HG03432 (cell line): ENCODE results near the gene CHN2.

Experiments
- ATAC-seq: cut with Tn5 transposase; IDR thresholded peaks from one replicate; pipeline ENCODE4 v1.9.1; 2021; ENCODE audit warnings: mild to moderate bottlenecking, moderate library complexity; ENCODE audit not compliant: unreplicated experiment

CHN2 gene

DNA sequence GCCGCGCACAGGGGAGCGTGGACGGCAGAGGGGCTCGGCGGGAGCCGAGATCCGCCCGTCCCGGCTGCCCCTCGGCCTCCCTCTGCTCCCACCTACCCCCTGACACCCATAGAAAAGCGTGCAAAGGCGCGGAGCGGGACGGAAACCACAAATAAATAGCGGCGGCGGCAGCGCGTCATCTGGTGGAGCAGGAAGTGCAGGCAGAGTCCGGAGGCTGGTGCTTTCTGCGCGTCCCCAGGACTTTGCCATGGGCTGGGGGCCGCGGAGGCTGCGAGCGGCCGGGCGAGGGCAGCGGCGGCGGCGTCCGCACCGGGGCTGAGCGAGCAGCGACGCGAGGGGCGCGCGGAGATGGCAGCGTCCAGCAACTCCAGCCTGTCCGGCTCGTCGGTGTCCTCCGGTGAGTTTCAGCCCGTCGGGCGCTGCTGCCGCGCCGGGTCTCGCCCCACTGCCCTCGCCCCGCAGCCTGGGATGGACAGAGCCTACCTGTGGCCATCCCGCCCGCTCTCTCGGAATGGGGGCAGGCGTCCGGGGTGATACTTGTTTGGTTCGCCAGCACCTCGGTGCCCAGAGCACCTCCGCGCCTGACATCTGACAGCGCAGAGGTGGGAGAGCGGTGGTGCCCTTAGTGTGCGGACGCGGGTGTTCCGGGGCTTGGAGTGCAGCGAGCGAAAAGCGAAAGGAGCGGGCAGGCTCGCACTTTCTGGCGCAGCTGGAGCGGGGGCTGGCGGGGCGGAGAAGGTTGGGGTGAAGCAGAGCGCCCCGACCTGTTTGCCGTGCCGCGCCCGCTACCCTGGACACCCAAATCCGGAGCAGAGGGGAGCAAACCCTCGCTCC lies at the start of gene CHN2:
Gene CHN2 (plus strand): TSS at position 182 of the 834 bp plus-strand sequence.
- peak; percentile 47 for ATAC-seq

DNA sequence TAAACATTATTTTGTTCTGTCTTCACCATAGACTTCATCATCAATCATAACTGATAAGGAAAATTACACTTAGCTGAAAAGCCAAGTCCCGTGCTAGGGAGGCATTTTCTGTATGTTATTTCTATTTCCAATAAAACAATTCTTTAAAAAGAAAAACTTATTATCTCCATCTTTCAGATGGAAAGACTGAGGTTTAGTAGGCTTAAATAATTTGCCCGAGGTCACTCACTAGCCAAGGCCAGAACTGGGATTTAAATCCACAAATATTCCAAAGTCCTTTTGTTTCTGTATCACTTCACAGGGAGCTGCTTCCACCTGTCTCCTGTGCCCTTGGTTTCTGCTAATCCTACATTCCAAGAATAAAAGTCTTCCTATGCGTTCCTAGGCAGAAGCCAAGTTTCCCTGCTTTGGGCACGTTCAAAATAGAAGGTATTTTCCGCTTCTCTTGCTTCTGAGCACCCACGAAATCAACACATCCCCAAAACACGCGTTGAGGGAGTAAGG lies 49.0 kb upstream of the CHN2 start:
- no peak for ATAC-seq

DNA sequence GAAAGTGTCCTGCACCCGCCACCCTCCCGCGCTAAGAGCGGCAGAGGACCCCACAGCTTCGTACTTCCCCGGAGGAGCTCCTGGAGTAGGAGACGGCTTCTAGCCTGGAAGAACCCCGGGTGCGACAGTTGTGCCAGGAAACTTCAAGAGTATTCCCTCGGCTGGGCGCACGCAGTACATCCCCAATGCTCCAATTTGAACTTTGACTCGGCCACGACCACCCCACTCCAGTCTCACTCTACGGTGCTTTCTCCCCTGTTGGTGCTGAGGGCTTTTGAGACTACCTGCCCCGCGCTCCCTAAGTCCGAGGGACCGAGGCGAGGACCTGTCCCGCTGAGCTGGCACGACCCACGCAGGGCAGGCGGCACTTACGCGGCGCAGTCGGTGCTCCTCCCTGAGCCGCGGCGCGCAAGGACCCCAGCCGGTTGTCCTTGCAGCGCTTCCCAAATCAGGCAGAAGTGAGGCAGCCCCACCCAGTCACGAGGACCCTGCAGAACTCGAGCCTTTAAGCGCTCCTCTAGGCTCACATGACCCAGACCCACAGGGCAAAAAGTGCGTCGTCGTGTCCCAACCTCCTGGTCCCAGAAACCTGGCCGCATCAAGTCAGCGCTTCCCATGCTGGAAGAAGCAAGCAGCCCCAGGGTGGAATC lies 48.4 kb upstream of the CHN2 start, which contains the start of gene CPVL:
Gene CPVL (minus strand): TSS at position 481 of the 650 bp plus-strand sequence. CDS start 25,476 bp downstream, outside the sequence.
- ATAC-seq = no peak

DNA sequence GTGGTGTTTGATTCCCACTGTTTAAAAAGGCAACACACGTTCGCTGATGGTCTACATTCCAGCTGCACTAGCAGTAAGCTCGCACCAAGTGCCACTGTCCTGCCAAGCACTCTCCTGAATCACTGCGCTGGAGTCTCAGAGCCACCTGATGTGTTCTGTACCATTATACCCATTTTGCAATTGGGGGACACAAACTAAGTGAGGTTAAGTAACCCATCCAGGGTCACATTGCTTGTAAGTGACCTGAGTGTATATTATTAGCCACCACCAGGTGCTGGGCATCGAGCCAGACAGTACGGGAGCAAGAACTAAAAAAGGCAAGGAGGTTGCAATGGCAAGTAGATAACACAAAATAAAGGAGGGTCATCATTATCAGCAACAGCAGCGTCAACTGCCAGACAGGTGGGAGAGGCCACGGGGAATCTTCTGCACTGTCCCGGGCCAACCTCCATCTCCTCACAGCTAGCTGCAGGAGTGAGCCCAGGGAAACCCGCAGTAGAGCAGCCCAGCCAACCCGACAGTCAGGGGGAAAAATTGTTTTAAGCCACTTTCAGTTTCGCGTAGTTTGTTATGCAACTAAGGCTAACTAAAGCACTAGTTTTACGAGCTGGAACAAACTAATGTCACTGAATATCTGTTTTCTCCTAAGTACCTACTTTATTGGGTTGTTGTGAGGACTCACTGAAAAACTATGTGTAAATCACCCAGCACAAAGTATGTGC lies 47.5 kb upstream of the CHN2 start:
- no peak for ATAC-seq

DNA sequence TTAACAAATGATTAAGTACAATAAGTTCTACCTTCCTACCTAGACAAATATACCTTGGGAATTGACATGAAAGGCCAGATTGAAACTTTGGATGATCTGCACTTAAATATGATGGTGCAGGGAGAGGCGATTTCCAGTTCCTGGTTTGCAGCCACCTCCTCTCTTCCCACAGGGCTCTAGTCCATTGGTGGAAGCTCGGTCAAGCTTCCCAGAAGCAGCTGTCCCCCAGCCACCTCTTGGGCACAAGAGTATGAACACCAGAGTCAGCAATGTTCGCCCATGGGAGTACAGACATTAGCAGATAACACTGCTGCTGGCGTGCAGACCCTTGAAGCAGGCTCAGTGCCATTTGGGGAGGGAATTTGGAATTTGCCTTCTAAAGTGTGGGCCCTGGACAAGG lies 46.8 kb upstream of the CHN2 start:
- no peak for ATAC-seq

DNA sequence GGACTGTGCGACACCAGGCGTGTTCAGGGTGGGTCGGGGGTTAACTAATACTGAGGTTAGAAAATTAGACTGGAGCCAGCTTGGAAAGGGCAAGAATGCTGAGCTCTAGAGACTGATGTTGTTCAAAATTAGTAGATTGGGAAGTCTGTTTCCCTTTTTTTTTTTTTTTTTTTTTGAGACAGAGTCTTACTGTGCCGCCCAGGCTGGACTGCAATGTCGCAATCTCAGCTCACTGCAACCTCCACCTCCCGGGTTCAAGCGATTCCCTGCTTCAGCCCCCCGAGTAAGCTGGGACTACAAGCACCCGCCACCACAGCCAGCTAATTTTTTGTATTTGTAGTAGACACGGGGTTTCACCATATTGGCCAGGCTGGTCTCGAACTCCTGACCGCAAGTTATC lies 45.5 kb upstream of the CHN2 start:
- no peak for ATAC-seq

DNA sequence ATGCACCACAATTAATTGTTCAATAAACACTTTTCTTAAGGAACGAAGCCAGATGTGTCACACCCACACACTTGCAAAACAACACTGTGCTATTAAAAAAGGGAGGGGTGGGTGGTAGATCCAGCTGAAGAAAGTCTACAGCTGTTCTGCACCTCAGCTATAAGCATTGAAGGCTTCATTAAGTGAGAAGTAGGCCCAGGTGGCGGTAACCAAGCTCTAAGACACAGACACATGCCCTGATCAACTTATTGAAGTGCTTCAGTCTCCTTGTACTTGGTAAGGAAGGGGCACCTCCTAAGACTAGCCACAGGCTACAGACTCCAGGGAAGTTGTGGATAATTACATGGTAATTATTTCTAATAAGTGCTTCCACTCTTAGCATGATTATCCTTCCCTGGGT lies 43.7 kb upstream of the CHN2 start:
- no peak for ATAC-seq

DNA sequence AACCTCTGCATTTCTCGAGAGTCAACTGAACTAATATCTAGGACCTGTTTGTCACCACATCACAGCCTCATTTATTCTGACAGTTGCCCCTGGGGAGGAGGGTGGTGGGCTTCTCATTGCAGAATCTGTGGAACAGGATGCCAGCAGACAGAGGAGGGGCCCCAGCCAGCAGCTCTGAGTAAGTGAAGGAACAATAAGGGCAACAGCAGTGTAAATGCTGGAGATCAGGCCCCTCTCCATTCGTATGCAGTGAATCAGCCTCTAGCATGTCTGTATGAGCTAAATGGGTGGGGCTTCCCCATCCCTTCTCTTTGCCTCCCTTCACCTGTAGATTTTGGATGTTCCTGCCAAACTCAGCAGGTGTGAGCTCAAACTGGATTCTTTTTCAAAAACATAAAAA lies 40.5 kb upstream of the CHN2 start:
- ATAC-seq = no peak

DNA sequence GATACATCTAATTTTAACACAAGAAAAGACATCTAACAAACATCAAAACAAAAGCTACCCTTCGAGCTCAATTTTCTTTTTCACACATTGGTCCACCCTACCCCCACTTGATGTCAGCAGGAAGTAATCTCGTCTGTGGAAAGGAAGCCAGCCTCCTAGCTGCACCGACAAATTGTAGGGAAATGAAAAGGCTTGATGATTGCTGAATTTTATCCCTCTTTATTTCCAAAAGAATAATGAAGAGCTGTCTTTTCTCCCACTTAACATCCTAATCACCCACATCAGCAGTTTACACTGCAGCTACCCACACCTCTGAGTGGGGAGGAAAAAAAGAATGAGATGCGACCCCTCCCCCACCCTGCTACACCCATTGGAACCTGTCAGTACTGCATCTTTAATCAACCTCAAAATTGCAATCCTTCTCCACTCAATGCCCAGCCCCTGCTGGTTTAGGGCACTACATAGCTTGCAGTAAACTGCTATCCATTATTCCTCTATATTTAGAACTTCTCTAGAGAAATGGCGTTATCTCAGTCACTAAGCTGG lies 37.6 kb upstream of the CHN2 start:
- no peak for ATAC-seq

DNA sequence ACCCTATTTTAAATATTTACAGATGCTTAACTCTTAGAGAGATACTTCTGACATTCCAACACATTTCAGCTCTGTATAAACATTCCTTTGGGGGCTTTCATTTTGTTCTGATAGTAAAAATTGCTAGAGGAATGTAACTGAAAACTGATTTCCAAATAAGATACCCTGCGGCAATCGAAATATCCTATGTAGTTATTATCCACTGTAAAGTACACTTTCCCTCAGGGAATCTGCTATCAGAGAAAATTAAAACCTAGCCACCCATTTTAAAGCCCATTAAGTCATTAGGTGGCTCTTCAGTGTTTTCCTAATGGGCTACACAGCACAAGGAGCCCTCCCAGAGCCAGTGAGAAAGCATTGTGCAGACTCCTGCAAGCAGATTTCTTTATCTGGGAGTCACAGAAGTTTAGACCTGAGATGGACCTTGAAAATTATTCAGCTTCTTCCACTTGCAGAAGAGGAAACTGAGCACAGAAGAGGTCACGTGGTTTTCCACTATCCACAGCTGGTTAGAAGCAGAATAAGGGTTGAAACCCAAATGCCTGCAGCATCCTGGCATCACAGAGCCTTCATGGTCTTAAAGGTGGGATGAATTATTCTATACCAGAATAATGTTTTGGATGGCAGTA lies 35.7 kb upstream of the CHN2 start:
- ATAC-seq = no peak

DNA sequence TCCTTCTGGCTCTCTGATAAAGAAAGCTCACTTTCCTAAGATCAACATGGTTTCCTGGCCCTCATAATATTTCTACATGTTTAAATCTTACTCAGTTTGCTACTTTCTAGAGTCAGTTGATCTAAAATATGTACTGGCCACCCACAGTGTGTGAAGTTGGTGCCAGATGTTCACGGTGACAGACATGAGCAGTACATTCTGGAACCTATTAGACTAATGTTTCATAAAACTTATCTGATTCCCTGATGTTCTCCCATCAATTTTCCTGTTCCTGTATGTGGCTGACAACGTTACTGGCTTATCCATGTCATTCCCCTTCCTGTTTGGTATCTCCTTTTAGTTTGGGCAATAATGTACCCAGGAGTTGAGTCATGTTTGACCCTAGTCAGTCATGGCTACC lies 34.5 kb upstream of the CHN2 start:
- no peak for ATAC-seq

DNA sequence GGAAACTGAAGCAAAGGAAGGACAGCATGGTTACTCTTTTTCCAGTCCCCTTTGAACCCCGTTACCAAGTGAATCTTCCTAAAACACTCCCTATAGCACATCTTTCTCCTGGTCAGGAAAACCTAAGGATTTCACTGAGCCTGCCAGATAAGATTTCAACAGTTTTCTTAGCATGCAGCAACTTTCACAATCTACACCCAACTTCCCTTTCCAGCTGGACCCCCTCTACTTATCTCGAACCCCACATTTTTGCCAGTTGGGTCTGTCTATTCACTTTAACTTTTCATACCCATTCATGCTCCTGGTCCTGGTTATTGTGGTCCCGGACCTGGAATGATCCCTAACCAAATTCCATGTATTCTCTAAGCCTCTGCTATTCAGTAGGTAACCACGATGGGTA lies 33.3 kb upstream of the CHN2 start:
- ATAC-seq = no peak

DNA sequence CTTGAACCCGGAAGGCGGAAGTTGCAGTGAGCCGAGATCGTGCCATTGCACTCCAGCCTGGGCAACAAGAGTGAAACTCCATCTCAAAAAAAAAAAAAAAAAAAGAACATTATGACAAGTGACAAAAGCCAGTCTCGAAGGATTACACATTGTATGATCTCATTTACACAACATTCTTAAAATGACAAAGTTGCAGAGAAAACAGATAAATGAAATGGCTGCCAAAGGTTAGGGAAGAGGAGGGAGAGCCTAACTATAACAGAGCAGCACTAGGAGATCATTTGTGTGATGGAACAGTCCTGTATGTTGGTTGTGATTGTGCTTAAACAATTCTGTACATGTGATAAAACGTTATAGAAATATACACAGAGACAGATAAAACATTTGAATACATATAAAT lies 32.0 kb upstream of the CHN2 start:
- no peak for ATAC-seq

DNA sequence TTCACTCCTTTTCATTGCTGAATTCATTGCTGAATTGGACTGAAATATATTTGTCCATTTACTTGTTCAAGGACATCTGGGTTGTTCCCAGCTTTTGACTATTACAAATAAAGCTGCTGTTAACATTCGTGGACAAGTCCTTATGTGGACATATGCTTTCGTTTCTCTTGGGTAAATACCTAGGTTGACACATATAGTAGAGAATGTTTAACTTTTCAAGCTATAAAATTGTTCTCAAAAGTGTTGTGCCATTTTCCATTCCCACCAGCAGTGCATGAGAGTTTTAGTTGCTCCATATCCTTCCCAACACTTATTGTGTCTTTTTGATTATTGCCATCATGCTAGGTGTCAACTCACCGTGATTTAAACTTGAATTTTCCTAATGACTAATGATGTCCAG lies 30.7 kb upstream of the CHN2 start:
- ATAC-seq = no peak

DNA sequence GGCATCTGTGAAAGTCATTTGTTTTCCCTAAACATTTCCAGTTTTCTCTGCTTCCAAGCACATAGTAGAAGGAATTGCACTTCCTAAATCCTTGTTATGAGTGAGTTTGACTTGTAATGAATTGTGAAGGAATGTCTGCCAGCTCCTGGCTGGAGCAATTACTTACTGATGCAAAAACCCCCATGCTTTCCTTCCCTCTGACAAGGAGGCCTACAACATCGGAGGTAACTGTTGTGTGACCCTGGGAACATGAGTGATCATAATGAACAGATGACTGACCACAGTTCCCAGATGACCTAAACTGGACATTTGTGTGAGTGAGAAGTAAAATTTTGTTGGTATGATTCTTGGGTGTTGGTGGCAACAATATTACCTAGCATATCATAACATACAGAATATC lies 26.9 kb upstream of the CHN2 start:
- ATAC-seq = no peak

DNA sequence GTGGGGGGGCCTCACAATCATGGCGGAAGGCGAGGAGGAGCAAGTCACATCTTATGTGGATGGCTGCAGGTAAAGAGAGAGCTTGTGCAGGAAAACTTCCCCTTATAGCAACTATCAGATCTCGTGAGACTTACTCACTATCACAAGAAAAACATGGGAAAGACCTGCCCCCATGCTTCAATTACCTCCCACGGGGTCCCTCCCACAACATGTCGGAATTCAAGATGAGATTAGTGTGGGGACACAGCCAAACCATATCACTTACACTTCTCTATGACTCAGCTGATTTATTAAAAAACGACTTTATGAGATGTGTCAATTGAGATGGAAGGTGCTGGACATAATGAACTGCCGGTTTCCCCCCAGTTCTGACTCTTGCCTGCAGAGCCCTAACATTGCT lies 23.8 kb upstream of the CHN2 start:
- no peak for ATAC-seq

DNA sequence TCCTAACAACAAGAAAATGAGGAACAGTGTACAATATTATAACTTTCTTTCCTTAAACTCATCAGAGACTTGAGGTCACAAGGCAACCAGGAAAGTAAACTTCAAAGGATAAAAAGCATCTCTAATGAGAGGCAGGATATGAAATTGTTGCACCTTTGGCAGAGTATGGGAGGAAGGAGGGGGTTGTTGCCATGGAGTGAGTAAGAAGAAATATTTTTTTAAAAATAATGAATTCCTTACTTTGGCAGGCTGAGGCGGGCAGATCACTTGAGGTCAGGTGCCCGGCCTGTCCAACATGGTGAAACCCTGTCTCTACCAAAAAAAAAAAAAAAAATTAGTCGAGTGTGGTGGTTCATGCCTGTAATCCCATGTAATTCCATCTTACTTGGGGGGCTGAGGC lies 21.1 kb upstream of the CHN2 start:
- ATAC-seq = no peak

DNA sequence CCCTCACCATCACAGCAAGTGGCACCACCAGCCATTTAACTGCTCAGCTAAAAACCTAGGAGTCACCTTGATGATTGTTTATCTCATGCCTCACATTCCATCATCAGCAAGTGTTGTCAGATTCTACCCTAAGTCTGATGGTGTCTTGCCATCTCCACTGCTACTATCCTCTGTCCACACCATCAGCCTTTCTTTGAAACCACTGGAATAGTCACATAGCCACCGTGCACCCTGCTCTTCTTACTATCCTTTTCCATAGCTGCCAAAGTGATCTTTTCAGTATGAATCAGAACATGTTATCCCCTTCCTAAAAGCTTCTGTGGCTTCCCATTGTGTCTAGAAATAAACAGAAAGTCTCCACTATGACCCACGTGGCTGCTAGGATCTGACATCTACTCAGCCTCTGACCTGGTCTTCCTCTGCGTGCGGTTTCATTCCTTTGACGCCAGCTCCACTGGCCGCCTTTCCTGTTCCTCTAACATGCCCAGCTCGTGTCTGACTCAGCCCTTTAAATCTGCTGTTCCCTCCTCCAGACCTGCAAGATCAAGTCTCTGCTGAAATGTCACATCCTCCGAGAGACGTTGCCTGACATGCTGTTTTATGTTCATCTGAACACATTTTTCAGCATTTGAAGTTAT lies 16.5 kb upstream of the CHN2 start:
- no peak for ATAC-seq

DNA sequence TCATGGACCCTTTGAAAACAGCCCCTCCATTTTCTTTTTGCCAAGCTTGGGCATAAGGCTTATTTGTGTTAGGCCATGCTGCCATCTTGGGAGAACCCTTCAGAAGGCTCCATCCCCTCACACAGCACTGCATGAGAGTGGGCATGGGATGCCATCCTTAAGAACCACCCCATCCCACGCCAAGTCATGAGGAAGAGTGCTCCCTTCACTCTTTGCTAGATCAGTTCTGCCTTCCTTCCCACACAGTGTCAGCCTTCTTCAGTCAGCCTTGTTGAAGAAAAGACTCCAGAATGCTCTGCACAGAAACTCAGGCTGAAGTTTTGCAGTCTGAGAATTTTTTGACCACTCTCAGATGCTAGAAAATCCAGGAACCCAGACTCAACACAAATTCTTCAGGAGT lies 15.5 kb upstream of the CHN2 start:
- no peak for ATAC-seq

DNA sequence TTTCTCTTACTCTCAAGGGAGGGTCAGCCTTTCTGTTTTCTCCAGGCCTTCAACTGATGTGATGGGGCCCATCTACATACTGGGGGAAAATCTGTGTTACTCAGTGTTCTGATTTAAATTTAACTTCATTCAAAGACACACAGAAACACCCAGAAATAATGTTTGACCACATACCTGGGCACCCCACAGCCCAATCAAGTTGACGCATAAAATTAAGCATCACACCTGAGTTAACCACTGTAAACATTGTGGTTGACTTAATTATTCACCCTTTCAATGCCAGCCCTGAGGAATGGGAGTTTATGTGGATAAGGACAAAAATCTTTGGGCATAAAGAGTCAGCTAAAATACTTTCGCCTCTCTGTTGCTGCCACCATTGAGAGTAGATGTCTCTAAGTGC lies 10.0 kb upstream of the CHN2 start:
- no peak for ATAC-seq
